ENCODE results near the gene IFI30.
"Not testable (repeated sequence)": the region's sequence is repeated elsewhere in the genome, so short reads cannot be mapped to it uniquely, and the experiment has no call there.

IFI30 gene

DNA sequence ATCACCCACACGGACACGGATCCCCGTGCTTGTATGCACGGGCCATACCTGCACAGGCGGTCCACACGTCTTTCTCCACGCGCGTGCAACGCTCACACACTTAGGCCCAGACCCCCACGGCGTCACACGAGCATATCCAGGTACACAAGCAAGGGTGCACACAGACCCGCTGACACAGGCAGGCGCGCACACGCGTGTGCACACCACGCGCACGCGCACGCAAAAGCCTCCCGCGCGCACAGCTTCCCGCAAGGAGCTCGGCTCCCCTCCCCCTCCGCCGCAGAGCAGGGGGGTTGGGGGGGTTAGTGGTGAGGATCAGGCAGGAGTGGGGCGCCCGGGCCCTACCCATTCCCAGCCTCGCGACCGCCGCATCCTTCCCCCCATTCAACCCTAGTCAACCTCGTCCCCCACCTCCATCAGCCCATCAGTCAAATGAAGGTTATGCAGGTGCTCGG, 29.8 kb downstream of the IFI30 start:
- DNase-seq (ENCODE audit: low spot score) = no peak

DNA sequence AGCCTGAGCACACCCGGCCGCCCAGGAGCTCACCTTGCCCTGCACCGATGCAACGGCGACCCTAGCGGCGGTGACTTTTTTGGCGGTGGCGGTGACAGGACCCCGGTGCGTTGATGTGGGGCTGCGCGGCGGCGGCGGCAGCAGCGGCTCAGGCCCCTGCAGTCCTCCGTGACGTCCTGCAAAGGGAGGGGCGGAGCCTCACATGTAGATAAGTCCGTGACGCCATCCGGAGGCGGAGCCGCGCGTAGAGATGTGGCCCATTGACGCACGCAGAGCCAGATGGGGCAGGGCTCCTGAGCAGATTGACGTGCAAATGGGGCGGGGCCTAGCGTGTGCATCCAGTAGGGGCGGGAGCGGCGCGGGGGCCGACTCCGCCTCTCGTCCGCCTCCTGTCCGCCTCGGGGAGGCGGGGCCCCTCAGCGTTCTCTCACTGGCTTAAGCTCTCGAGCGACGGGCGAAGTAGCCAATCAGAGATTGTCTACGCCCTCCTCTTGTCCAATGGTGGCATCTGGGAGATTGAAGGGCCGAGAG, 30.3 kb downstream of the IFI30 start, which contains the start of gene RAB3A:
Gene RAB3A, minus strand, starts transcription at position 180 of the 531 bp plus-strand sequence. CDS start 1,302 bp downstream, outside the sequence.
- peak; percentile 96 for DNase-seq (ENCODE audit: low spot score)

DNA sequence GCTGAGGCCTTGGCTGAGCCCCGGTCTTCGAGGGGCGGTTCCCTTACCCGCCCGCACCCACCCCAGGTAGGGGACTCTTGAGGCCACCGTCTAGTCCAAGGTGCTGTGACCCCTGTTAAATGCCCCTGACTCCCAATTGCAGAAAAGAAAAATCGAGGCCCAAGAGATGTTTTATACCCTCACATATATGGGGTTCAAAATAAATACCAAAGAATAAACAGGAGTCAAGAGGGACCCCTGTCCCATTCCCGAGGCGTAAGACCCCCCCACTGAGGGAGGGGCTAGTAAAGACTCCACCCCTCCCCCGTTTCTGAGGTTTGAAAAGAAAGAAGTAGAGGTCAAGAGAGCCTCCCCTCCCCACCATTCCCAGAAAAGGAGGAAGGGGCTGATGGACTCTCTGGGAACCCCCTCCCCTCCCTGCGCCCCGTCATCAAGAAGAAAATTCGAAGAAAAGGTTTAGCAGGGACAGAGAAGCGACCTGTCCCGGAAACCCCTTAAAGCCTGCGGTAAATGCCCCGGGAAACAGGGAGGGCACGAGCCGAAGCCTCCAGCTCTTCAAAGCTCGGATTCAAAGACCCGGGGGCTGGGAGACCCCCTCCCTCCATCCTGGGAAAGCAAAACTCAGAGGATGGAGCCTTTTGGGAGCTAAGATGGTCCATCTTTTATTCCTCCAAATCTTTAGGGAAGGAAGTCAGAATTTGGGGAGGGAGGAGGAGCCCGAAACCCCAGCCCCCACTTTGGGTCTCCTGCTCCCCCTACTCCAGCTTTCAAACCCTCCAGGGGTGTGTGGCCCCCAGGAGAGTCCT, 31.0 kb downstream of the IFI30 start:
- no peak for DNase-seq (ENCODE audit: low spot score)

DNA sequence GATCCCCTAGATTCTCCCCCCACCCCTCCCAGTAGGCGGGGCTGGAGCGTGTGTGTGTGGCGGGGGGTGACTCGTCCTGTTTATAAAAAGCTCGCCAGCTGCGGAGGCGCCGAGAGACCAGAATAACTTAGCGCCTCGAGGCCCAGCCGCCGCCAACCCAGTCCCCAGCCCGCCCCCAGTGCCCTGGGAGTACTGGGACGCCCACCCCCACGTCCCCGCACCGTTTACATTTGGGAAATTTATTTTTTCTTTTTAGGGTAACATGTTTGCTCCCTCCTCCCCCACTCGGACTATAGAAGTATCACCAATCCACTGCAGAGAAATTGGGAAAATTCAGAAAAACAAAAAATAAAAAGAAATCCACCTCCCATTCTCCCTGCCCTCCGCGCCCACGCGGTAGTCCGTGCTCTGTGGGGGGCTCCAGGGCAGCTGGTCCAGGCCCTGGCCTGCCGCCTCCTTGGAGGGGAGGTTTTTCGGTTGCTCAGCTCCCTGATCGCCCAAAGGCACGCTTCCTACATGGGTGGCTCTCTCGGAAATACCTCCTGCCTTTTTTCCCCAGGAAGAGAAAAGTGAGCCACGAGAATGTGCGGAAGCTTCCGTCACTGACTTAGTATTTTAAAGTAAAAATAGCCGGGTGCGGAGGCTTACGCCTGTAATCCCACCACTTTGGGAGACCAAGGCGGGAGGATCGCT, 31.7 kb downstream of the IFI30 start:
- peak; percentile 75 for DNase-seq (ENCODE audit: low spot score)

DNA sequence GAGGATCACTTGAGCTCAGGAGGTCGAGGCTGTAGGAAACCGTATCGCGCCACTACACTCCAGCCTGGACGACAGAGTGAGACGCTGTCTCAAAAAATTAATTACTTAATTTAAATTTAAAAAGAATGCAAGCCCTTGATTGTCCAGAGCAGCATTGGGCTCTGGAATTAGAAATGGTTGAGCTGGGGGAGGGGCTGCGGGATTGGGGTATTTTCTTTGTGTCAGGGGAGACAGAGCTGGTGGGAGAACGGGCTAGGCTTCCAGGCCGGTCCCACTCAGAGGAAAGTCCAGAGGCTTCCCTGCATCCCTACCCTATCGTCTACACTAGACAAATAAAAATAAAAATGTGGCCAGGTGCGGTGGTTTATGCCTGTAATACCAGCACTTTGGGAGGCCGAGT, 32.4 kb downstream of the IFI30 start:
- DNase-seq (ENCODE audit: low spot score) = no peak

DNA sequence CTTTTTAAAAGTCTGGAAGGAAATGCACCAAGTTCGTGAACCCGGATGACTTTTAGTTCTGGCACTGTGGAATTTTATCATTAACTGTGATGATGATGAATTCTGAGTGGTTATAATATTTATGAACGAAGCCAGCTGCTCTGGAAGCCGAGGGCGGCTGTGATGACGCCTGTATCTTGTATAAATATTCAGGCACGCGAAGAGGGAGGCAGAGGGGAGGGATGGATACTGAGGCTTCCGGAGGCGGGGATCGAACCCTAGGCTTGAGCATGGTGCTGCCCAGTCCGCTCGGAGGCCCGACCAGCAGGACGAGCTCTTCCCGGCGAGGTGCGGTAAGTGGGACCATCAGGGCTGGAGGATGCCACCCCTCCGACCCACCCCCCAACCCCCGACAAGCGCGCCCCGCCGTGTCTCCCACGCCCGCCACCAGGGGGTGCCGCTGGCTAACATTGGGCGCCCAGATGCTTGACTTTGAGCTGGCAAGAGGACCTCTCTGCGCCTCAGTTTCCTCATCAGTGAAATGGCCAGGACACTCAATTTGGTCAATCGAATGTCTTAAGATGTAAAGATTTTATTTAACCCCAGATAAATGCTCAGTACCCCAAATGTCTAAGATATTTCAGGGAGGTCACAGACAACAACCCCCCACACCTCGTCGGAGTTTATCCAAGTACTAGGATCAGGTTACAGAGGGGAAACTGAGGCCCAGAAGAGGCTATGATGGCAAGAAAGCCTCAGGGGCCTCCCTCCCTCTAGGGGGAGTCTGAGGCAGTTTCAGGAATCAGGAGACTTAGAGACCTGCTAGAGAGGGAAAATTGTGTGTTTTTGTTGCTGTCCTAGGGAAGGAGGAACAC, 34.7 kb downstream of the IFI30 start:
- peak; percentile 79 for DNase-seq (ENCODE audit: low spot score)

DNA sequence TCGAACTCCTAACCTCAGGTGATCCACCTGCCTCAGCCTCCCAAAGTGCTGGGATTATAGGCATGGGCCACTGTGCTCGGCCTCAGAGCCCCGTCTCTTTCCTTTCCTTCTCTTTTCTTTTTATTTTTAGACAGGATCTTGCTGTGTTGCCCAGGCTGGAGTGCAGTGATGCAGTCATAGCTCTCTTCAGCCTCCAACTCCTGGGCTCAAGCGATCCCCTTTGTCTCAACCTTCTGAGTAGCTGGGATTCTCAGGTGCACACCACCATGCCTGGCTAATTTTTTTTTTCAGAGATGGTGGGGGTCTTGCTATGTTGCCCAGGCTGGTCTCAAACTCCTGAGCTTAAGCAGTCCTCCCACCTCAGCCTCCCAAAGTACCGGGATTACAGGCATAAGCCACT, 36.3 kb downstream of the IFI30 start:
- DNase-seq (ENCODE audit: low spot score) = not testable (repeated sequence)

DNA sequence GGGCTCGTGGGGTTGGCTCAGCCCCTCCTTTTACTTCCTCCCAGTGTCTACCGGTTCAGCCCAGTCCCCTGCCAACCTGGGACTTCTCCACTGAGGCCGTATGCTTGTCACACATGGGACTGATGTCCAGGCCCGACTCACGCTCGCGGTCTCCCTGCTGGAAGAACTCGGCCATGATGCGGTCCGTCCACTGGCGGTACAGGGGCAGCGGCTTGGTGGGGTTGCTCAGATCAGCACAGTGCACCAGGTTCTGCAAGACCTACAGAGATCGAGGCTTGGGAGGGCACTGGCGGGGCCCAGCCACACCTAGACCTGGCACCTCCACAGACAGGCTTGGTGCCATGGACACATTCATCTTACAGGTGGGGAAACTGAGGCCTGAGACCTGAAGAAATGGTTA, 38.1 kb downstream of the IFI30 start:
- DNase-seq (ENCODE audit: low spot score) = no peak

DNA sequence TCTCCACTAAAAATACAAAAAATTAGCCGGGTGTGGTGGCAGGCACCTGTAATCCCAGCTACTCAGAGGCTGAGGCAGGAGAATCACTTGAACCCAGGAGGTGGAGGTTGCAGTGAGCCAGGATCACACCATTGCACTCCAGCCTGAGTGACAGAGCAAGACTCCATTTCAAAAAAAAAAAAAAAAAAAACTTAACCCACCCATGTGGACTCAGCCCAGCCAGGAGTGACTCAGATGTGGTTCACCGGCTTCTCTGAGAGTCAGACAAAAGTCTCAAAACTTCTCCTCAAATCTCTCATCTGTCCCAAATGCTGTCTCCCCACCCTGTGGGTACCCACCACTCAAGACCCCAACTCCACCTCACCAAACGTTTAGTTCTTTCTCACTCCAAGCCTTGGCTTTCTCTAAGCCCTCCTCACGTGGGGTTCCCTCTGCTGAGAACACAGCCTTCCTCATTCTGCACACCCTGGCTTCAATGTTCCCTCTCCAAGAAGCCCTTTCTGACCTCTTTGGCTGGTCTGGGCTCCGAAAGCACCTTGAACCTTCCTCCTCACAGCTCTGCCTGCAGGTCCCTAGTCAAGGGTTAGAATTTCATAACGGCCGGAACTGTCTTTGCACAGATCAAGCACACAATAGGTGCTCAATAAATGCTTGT, 41.3 kb downstream of the IFI30 start:
- peak; percentile 75 for DNase-seq (ENCODE audit: low spot score)

DNA sequence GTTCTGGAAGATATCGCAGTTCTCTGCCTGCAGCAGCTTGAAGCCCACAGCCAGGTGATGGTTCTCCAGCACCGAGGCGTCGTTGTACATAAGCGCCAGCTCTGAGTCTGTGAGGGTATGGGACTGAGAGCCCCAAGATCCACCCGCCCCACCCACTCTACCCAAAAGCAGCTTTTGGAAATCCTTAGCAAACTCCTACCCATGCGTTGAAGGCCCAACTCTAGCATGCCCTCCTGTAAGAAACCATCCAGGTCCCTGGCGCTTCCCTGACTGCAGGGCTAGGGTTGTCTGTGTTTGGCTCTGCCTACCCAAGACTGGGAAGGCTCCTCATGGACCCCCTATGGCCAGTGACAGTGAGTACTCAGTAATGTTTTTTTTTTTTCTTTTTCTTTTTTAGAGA, 43.2 kb downstream of the IFI30 start:
- no peak for DNase-seq (ENCODE audit: low spot score)

DNA sequence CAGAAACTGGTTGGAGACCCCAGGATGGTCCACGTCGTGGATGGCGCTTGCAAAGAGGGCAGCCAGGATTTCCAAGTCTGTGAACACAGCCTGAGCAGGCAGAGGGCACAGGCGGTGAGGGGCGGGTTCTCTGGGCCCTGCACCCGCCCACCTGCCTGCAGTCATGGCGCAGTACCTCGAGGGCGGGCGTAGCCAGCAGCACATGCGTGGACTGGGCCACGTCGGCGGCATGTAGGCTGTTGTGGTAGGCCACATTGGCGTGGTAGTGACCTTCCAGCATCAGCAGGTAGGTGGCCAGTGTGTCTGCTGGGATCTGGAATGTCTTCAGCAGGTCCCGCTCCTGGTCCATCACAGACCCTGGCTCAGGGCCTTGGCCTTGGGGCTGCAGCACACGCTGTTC, 44.5 kb downstream of the IFI30 start:
- DNase-seq (ENCODE audit: low spot score) = no peak

DNA sequence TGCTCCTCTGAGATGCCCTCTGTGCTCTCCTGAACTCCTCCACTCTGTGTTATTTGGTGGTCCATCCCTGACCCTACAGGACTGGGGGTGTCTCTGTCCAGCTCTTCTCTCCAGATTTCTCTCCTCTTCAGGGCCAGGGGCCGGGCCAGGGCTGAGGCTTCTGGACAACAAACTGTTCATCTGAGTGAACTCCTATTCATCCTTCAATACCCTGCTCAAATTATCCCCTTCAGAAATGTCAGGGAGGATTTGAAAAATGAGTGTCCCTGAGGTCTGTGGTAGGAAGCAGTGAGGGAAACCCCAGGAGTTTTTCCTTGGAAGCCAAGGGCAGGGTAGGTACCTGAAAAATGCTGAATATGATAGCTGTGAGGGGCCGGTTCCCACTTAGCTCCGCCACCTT, 45.0 kb downstream of the IFI30 start:
- no peak for DNase-seq (ENCODE audit: low spot score)

DNA sequence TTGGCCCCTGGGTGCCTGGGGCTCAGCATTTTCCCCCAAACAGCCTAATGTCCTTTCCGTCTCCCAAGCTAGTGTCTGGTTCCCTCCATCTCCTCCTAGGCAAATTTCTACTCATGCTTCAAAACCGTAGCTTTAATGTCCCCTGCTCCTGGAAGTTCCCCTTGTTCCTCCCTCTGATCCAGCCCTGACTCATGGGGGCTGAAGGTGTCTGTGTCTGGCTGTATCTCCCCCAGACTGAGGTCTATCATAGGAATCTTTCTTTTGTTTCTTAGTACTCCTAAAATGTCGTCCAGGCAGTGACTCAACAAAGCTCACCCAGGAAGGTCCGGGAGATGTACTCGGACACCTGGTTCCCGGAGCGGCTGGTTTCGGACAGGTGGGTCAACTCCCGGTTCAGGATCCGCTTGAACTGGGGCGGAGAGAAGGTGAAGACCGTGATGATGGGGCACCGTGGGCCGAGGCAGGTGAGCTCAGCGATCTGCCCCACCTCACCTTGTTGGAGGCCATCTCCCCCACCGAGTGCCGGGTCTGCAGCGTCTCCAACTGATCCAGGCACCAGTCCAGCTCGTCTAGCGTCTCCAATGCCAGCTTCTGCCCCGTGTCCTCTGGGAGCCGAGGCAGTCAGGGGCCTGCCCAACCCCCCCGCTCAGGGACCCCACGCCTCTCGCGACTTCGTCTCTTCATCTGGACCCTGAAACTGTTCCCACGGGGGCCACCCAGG, 46.5 kb downstream of the IFI30 start:
- no peak for DNase-seq (ENCODE audit: low spot score)

DNA sequence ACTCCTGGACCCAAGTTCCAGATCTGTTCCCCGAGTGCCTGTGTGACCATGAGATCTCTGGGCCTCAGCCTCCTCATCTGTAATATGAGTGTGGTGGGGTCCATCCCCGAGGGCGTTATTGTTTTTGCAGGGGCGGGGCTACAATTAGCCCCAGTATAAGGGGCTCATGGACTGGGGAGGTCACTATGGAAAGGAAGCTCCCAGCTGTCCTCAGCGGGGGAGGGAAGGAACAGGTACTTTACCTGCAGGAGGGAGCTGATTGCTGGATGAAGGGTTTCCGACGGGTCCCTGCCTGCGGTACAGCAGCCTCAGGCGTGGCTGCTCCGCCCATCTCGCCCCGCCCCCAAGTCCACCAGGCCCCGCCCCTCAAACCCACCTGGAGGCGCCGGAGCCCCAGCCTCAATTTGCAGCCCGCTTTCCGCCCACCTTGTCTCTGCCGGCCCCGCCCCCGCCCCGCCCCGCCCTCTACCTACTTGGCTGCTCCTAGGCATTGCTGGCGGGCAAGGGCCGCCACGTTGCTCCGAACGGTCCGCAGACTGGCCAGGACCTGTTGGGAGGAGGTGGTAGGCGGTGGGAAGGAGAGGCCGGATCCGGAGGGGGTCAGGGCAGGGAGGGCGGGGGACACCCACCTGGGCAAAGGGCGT, 47.1 kb downstream of the IFI30 start:
- no peak for DNase-seq (ENCODE audit: low spot score)

DNA sequence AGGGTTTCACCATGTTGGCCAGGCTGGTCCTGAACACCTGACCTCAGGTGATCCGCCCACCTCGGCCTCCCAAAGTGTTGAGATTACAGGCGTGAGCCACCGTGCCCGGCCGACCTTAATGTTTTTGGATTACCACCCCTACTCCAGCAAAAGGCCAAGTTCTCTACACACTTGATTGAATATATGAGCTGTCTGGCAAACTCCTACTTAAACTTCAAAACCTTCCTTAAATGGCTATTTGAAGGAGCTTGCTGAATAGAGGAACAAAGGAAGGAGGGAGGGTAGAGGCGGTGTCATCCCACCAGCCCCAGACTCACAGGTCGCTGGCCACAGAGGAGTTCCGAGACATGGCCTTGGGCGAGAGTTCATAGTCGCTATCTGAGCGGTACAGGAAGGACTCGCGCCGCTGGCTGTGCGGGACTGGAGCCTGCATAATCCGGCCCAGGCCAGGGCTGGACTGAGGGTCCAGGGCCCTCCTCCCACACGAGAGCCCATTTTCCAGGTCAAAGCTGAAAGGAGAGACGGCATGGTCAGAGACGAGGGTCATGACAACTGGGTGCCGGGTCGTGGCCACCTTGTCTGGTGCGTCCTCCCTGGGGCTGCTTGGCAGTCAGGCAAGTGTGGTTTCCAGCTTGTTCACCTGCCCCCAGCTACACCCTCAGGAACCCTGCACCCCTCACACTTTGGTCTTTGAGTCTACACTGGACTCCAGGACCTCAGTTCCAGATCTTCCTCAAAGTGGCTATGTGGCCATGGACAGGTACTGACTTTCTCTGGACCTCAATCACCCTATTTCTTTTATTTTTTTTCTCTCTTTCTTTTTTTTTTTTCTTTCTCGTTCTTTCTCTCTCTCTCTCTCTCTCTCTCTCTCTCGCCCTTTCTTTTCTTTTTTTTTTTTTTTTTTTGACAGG, 48.5 kb downstream of the IFI30 start:
- no peak for DNase-seq (ENCODE audit: low spot score)

DNA sequence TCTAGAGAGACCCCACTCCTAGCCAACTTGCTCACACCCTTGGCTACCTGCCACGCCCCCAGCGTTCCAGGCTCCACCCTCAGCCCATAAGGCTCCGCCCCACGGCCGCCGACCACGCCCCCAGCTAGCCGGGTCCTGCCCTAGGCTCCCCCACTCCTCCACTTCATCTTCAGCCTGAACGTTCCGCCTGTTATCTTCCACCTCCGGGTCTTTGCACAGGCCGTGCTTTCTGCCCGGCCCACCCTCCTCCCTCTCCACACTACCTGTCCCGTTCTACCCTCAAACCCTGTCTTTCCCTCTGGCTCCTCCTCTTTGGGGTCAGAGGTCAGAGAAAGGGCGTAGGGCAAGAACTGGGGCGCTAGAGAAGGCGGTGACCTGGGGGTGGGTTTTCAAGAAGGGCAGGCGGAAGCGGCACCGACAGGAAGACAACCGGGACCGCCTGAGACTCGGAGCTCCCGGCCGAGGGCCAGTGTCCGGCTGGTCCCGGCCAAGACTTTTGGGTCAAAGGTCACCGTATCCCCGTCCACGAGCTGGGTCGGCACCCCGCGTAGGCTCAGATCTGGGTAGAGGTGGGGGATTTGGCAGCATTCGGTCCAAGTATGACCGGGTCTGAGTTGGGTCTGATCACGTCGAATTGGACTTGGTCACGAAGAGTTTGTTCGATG, 50.4 kb downstream of the IFI30 start:
- no peak for DNase-seq (ENCODE audit: low spot score)

DNA sequence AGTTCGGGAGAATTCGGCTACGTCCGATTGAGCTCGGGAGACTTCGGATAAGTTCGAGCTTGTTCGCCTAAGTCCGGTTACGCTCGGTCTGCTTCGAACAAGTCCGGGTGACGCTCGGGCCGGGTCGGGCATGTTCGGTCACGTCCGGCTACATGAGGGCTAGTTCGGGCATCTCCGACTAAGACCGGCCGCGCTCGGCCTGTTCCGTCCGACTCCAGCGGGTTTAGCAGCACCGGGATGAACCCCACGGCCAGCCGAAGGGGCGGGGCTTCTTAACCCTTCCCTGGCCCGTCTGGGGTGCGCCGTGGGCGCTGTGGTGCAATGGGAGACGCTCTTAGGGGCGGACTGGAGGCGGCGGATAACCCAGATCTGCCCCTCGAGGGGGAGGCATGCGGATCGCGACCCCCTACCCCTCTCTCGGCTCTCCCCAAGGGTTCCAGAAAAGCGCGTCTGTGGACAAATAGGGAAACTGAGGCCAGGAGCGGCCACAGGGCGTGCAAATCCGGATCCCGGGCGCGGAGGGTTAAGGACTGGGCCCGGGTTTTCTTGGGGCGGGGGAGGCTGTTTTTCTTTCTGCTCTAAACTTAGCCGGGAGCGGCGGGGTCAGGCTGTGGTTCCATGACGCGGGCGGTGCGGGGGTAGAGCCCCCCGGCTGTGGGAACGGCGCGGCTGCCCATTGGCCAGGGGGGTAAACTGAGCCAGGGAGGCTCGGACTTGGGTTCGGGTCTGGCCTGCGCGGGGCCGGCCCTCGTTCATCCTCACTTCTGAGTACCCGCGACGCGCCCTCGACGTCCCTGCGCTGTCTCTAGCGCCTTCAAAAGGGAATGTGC, 51.1 kb downstream of the IFI30 start:
- peak; percentile 99 for DNase-seq (ENCODE audit: low spot score)

DNA sequence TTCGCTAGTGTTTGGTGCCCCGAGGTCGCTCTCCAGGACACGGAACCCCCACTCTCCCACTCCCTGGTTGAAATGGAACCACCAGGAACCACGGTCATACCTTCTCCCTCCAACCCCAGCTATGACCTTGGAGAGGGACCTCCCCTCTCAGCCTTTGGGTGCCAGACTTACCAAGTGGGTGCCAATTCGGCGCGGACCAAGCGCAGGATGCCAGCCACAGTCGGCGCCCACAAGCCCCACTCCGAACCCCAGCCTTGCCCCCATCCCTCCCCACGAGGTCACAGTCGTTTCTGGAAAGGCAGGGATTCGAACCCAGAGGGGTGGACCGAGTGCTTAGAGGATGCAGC, 51.7 kb downstream of the IFI30 start:
- no peak for DNase-seq (ENCODE audit: low spot score)
